Endodermal cell (in vitro differentiated cells): ENCODE measurements around the gene TMEM154. TPM values are rescaled to one million over a fixed set of nuclear protein-coding genes. Genes with fewer than 3 reads are reported as not detected.

ENCODE experiments used
- DNase-seq: peaks from one replicate; pipeline ENCODE4 v3.0.0-alpha.2; 2017
- H3K27ac ChIP-seq: 2 replicates; pipeline ENCODE4 v1.5.1; 2013; ENCODE audit warnings: mild to moderate bottlenecking, low read depth, low read length, moderate library complexity
- H3K27me3 ChIP-seq: 2 replicates; pipeline ENCODE4 v1.6.1; 2013; ENCODE audit warnings: mild to moderate bottlenecking, low read length, moderate library complexity; ENCODE audit not compliant: insufficient read depth, control insufficient read depth, poor library complexity, severe bottlenecking
- H3K36me3 ChIP-seq: 2 replicates; pipeline ENCODE4 v1.7.0; 2013; ENCODE audit warnings: mild to moderate bottlenecking, low read length, moderate library complexity; ENCODE audit not compliant: control insufficient read depth, insufficient read depth
- H3K4me1 ChIP-seq: one replicate; pipeline ENCODE4 v1.7.0; 2013; ENCODE audit warnings: low read length; ENCODE audit not compliant: control insufficient read depth, insufficient read depth
- H3K4me3 ChIP-seq: 2 replicates; pipeline ENCODE4 v1.5.1; 2013; ENCODE audit warnings: mild to moderate bottlenecking, low read length, moderate library complexity
- H3K9ac ChIP-seq: 2 replicates; pipeline ENCODE4 v1.6.1; 2013; ENCODE audit warnings: mild to moderate bottlenecking, low read length, moderate library complexity; ENCODE audit not compliant: poor library complexity, severe bottlenecking; ENCODE audit errors: extremely low read depth
- H3K9me3 ChIP-seq: 2 replicates; pipeline ENCODE4 v1.6.1; 2013; ENCODE audit warnings: mild to moderate bottlenecking, low read length, moderate library complexity; ENCODE audit not compliant: control insufficient read depth
- H3K27ac Mint-ChIP-seq: 2 replicates; pipeline ENCODE4 v1.8.0; 2020; ENCODE audit warnings: mixed read lengths
- H3K27me3 Mint-ChIP-seq: 2 replicates; pipeline ENCODE4 v1.8.0; 2021; ENCODE audit warnings: mild to moderate bottlenecking, mixed read lengths; ENCODE audit not compliant: insufficient read depth
- H3K36me3 Mint-ChIP-seq: 2 replicates; pipeline ENCODE4 v1.8.0; 2020; ENCODE audit warnings: low read depth, mixed read lengths
- H3K4me1 Mint-ChIP-seq: 2 replicates; pipeline ENCODE4 v1.8.0; 2020; ENCODE audit warnings: mixed read lengths
- H3K4me3 Mint-ChIP-seq: 2 replicates; pipeline ENCODE4 v1.8.0; 2020; ENCODE audit warnings: mild to moderate bottlenecking, moderate library complexity, mixed read lengths
- H3K9me3 Mint-ChIP-seq: 2 replicates; pipeline ENCODE4 v1.8.0; 2020; ENCODE audit warnings: mild to moderate bottlenecking, mixed read lengths
- WGBS, 2 experiments: methylation state at CpG; one replicate each; pipeline versions ENCODE4 v1.1.5 to v1.1.7; 2013; ENCODE audit warnings: missing lambda C conversion rate in 2 of 2, mixed read lengths in 1 of 2; ENCODE audit not compliant: insufficient coverage in 1 of 2, insufficient read length in 1 of 2; 5-methylcytosine and 5-hydroxymethylcytosine counted together
- total RNA-seq, 2 donors: library from RNA; stranded (reverse); fragmentation: NEBNext Ultra II Directional in 1 of 2; extraction: Animal tissue kit (Norgen Biotek cat#: 25700) in 1 of 2; gene quantifications; 2 replicates in 1 of 2; 3 replicates in 1 of 2; pipeline ENCODE4 v1.2.1, GENCODE V29; 2021
- TF ChIP-seq, protein P1 (sequence below): fragments of 200-600 bp; sonication (generic); conservative IDR thresholded peaks from 2 replicates; pipeline ENCODE4 v1.5.0; 2021; ENCODE audit warnings: antibody characterized with exemption, mild to moderate bottlenecking

TMEM154 gene
- total RNA-seq, 2 donors from 2014 or later: 0.81 to 1.6 TPM

DNA sequence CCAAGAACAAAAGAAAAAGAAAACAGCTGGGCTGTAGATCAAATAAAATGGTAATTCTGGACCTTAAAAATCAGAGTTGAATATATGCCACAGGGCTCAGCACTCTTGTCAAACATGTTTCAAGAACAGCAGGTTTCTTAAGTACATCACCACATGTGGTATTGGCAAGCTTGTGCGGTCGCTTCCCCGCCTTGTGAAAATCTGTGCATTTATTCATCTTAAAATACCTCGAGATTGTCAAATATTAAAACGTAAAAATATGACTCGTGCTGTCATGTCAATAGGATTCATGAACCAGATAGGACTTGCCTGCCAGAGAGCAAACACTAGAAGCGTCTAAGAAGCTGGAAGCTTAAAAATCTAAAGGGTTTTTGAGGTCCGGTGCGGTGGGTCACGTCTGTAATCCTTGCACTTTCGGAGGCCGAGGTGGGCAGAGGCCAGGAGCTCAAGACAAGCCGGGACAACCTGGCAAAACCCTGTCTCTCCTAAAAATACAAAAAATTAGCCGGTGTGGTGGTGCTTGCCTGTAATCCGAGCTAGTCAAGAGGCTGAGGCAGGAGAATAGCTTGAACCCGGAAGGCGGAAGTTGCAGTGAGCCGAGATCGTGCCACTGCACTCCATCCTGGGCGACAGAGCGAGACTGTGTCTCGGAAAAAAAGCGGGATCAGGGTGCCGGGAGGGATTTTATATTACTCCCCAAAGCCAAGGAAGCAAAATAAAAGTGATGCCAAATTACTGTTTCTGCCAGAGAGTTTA is 40.2 kb upstream of the TMEM154 start:
- H3K4me3 Mint-ChIP-seq: no peak overlapping the region
- H3K4me1 ChIP-seq: no peaks in the 10 kb centered on the region
- WGBS, 2 experiments: 80 to 90% methylated on average over 19 to 24 of the region's 24 CpGs

DNA sequence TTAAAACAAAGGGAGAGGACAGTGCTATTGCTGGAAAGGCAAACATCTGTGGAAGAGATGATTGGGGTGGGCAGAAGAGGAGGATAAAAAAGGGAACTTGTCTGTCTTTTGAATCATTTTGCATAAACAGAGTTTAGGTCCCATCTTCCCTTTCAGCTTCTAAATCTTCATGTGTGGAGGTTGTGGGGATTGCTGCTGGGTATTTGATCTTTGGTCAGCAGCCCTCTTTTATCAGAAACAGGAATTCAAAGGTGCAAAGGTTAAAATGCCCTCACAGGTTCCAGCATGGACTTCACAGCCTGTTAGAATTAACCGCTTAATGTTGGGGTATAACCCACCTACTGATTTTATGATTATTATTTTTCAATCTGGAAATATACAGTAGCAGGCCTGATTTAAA is 39.5 kb upstream of the TMEM154 start:
- TF ChIP-seq, protein P1, sequence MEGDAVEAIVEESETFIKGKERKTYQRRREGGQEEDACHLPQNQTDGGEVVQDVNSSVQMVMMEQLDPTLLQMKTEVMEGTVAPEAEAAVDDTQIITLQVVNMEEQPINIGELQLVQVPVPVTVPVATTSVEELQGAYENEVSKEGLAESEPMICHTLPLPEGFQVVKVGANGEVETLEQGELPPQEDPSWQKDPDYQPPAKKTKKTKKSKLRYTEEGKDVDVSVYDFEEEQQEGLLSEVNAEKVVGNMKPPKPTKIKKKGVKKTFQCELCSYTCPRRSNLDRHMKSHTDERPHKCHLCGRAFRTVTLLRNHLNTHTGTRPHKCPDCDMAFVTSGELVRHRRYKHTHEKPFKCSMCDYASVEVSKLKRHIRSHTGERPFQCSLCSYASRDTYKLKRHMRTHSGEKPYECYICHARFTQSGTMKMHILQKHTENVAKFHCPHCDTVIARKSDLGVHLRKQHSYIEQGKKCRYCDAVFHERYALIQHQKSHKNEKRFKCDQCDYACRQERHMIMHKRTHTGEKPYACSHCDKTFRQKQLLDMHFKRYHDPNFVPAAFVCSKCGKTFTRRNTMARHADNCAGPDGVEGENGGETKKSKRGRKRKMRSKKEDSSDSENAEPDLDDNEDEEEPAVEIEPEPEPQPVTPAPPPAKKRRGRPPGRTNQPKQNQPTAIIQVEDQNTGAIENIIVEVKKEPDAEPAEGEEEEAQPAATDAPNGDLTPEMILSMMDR: peak; percentile 13
- H3K4me1 ChIP-seq: no peaks in the 10 kb centered on the region
- DNase-seq: peak; percentile 27
- Mint-ChIP-seq H3K27me3 (no peaks in the 10 kb centered on the region), H3K27ac (peak overlapping the region; percentile 2), H3K4me3 (no peak overlapping the region), H3K4me1 (peaks cover 26% of the 10 kb centered on the region), H3K9me3 (peaks cover 14% of the 10 kb centered on the region), H3K36me3 (peaks cover 7% of the 10 kb centered on the region)
- H3K36me3 ChIP-seq: no peaks in the 10 kb centered on the region
- no peak overlapping the region for H3K27ac ChIP-seq
- H3K9me3 ChIP-seq: peaks cover 5% of the 10 kb centered on the region
- H3K27me3 ChIP-seq: no peaks in the 10 kb centered on the region
- WGBS, 2 experiments: 25% methylated on average over 1 of the region's 1 CpG; no CpG with 5 or more reads in 1 of the 2 experiments
- H3K9ac ChIP-seq: no peak overlapping the region
- H3K4me3 ChIP-seq: no peak overlapping the region

More for the DNA sequence above, 40.2 kb upstream of the TMEM154 start:
- TF ChIP-seq, protein P1: no peak
- no peaks in the 10 kb centered on the region for H3K27me3 Mint-ChIP-seq
- H3K36me3 Mint-ChIP-seq: peaks cover 4% of the 10 kb centered on the region
- H3K4me1 Mint-ChIP-seq: peaks cover 26% of the 10 kb centered on the region
- Histone ChIP-seq H3K27me3 (no peaks in the 10 kb centered on the region), H3K4me3 (no peak overlapping the region), H3K36me3 (no peaks in the 10 kb centered on the region), H3K9ac (no peak overlapping the region), H3K27ac (no peak overlapping the region), H3K9me3 (peaks cover 5% of the 10 kb centered on the region)
- H3K27ac Mint-ChIP-seq: no peak overlapping the region
- DNase-seq: no peak
- peaks cover 12% of the 10 kb centered on the region for H3K9me3 Mint-ChIP-seq

DNA sequence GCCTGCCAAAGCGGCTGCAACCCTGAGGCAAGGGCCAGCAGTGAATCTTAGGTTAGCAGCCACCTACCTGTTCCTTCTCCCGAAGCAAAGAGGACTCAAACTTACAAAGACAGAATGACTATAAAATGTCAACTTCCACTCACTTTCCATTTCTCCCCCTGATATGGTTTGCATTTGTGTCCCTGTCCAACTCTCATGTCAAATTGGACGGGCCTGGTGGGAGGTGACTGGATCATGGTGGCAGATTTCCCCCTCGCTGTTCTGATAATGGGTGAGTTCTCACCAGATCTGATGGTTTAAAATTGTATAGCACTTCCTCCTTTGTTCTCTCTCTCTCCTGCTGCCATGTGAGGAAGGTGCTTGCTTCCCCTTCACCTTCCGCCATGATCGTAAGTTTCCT is 35.3 kb upstream of the TMEM154 start:
- no peak overlapping the region for H3K27ac Mint-ChIP-seq
- Histone ChIP-seq H3K4me3 (no peak overlapping the region), H3K9me3 (peaks cover 5% of the 10 kb centered on the region), H3K27me3 (no peaks in the 10 kb centered on the region), H3K9ac (no peak overlapping the region), H3K36me3 (no peaks in the 10 kb centered on the region), H3K4me1 (no peaks in the 10 kb centered on the region), H3K27ac (no peak overlapping the region)
- peaks cover 14% of the 10 kb centered on the region for H3K9me3 Mint-ChIP-seq
- DNase-seq: no peak
- WGBS, 2 experiments: 91 to 96% methylated on average over 5 to 6 of the region's 6 CpGs
- no peak overlapping the region for H3K4me3 Mint-ChIP-seq
- peaks cover 7% of the 10 kb centered on the region for H3K36me3 Mint-ChIP-seq
- H3K4me1 Mint-ChIP-seq: peaks cover 23% of the 10 kb centered on the region
- TF ChIP-seq, protein P1: no peak
- no peaks in the 10 kb centered on the region for H3K27me3 Mint-ChIP-seq
